ENCODE data around the gene S100A9. TPM values are rescaled to one million over a fixed set of nuclear protein-coding genes. Genes with fewer than 3 reads are reported as not detected.

S100A9 gene
- total and polyA plus RNA-seq, 4 experiments from 2014 or later, result 7.4 to 11.6 (median 7.8) TPM

DNA sequence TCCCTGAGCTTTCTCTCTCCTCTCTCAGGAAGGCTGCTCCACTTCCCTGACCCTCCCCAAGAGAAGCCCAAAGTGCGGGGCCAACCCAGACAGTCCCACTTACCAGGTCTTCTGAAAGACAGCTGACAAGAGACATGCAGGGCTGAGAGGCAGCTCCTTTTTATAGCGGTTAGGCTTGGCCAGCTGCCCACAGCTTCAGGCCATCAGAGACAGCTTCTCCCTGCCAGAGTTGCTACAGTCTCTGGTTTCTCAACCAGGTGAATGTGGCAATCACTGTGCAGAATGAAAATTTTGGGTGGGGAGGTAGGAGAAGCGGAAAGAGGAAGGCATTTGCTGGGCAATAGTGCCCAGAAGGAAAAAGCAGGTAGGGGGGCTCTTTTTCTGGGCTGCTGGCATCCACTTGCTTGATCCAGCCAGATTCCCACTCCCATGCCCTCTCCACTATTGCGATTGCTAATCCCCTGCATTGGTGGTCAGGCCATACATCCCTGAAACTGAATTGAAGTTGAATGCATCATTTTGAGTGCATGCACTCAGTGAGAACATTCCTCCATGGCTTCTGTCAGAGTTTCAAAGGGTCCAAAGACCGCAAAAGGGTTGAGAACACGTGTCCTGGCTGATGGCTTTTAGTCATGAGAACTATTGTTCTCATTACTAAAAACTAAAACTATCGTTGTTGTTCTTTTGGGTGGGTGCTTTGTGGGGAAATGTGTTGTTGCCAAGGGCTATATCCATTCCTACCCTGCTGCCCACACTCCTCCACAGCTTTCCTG lies 33.5 kb downstream of the S100A9 start, which contains the start of gene S100A8:
S100A8 (minus strand) TSS at position 136 of the 773 bp plus-strand sequence. CDS start 538 bp downstream, outside the sequence.
- intact Hi-C loops (cut with micrococcal nuclease), result no loop called here
- Mint-ChIP-seq H3K27ac (no peak within 1 kb of the TSS), H3K27me3 (peaks cover 14 to 38% of the 10 kb centered on the region in 2 donors), H3K4me3 (peak within 1 kb of the TSS in 1 of 8 donors; percentile 26), H3K36me3 (no peaks in the 10 kb centered on the region), H3K9me3 (peaks cover 0 to 1% (median 0%) of the 10 kb centered on the region in 8 donors), H3K4me1 (peaks cover 0 to 1% (median 0%) of the 10 kb centered on the region in 4 donors)
- no peaks in the 10 kb centered on the region for H3K9me3 ChIP-seq (ENCODE audit: control insufficient read depth in 1 of 2, low read length in 2 of 2)
- CTCF ChIA-PET (ENCODE audit: partially characterized antibody), result no interaction called here
- no peak within 1 kb of the TSS for H3K4me3 ChIP-seq (ENCODE audit: low read length in 2 of 2)
- no peaks in the 10 kb centered on the region for H3K4me1 ChIP-seq (ENCODE audit: insufficient read depth, low read length)
- peaks cover 4% of the 10 kb centered on the region for H3K27me3 ChIP-seq (ENCODE audit: insufficient read depth, low read length)
- H3K27ac ChIP-seq (ENCODE audit: low read depth, low read length), result no peak within 1 kb of the TSS
- POLR2A ChIA-PET (ENCODE audit: partially characterized antibody), result no interaction called here
- DNase-seq, result no peak
- H3K36me3 ChIP-seq (ENCODE audit: insufficient read depth, low read length), result no peaks in the 10 kb centered on the region

DNA sequence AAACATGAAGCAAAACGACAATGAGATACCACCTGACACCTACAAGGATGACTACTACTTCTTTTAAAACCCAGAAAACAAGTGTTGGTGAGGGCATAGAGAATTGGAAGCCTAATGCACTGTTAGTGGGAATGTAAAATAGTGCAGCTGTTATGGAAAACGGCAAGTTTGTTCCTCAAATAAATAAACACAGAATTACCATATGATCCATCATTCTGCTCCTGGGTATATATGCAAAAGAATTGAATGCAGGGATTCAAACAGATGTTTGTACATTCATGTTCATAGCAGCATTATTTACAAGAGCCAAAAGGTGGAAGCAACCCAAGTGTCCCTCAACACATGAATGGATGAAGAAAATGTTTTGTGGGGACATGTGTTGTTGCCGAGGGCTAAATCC lies 34.6 kb downstream of the S100A9 start:
- Histone ChIP-seq H3K9me3 (ENCODE audit: control insufficient read depth in 1 of 2, low read length in 2 of 2) (no peaks in the 10 kb centered on the region), H3K27ac (ENCODE audit: low read depth, low read length) (no peak overlapping the region), H3K4me1 (ENCODE audit: insufficient read depth, low read length) (no peaks in the 10 kb centered on the region), H3K36me3 (ENCODE audit: insufficient read depth, low read length) (no peaks in the 10 kb centered on the region), H3K4me3 (ENCODE audit: low read length in 2 of 2) (no peak overlapping the region), H3K27me3 (ENCODE audit: insufficient read depth, low read length) (no peaks in the 10 kb centered on the region)
- CTCF ChIA-PET (ENCODE audit: partially characterized antibody), result interaction anchor here (1.2 to 1.5 kb wide), 2 partner anchors 15 to 103 kb away, joined by 3 read pairs; no protein-coding TSS in a partner anchor
- no peak overlapping the region for H3K4me3 Mint-ChIP-seq
- DNase-seq, result no peak
- H3K36me3 Mint-ChIP-seq, result no peaks in the 10 kb centered on the region
- H3K27ac Mint-ChIP-seq, result no peak overlapping the region
- POLR2A ChIA-PET (ENCODE audit: partially characterized antibody), result no interaction called here
- peaks cover 0 to 1% (median 0%) of the 10 kb centered on the region in 4 donors for H3K4me1 Mint-ChIP-seq
- H3K9me3 Mint-ChIP-seq, result peaks cover 0 to 1% (median 0%) of the 10 kb centered on the region in 8 donors
- intact Hi-C loops (cut with micrococcal nuclease), result no loop called here
- H3K27me3 Mint-ChIP-seq, result peaks cover 13 to 35% of the 10 kb centered on the region in 2 donors

DNA sequence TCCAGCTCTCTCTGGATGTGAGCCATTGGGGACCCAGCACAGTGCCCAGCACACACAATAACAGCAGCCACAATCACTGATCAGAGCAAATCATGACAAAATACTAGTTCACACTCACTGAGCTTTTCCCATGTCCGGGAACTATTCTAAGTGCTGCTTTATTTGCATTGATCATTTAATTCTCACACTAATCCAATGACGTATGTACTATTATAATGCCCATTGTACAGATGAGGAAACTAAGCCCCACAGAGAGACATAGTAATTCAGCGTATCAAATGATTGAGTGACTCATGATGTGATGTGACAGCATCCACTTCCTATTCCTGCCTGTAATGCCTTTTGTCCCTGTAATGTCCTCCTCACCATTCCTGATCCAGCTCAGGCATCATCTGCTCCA lies 35.2 kb downstream of the S100A9 start:
- H3K27me3 Mint-ChIP-seq, result peaks cover 13 to 33% of the 10 kb centered on the region in 2 donors
- no peaks in the 10 kb centered on the region for H3K36me3 Mint-ChIP-seq
- H3K27ac Mint-ChIP-seq, result no peak overlapping the region
- H3K4me1 Mint-ChIP-seq, result peaks cover 0 to 1% (median 0%) of the 10 kb centered on the region in 4 donors
- H3K9me3 Mint-ChIP-seq, result peaks cover 0 to 1% (median 0%) of the 10 kb centered on the region in 8 donors
- no peak overlapping the region for H3K4me3 Mint-ChIP-seq
- H3K27me3 ChIP-seq (ENCODE audit: insufficient read depth, low read length), result no peaks in the 10 kb centered on the region
- H3K27ac ChIP-seq (ENCODE audit: low read depth, low read length), result no peak overlapping the region
- ChIA-PET CTCF (ENCODE audit: partially characterized antibody) (interaction anchor here (1.2 to 1.5 kb wide), 2 partner anchors 14 to 102 kb away, joined by 3 read pairs; no protein-coding TSS in a partner anchor), POLR2A (ENCODE audit: partially characterized antibody) (no interaction called here)
- no peaks in the 10 kb centered on the region for H3K9me3 ChIP-seq (ENCODE audit: control insufficient read depth in 1 of 2, low read length in 2 of 2)
- no peak overlapping the region for H3K4me3 ChIP-seq (ENCODE audit: low read length in 2 of 2)
- DNase-seq, result no peak
- intact Hi-C loops (cut with micrococcal nuclease), result no loop called here
- no peaks in the 10 kb centered on the region for H3K4me1 ChIP-seq (ENCODE audit: insufficient read depth, low read length)
- H3K36me3 ChIP-seq (ENCODE audit: insufficient read depth, low read length), result no peaks in the 10 kb centered on the region

DNA sequence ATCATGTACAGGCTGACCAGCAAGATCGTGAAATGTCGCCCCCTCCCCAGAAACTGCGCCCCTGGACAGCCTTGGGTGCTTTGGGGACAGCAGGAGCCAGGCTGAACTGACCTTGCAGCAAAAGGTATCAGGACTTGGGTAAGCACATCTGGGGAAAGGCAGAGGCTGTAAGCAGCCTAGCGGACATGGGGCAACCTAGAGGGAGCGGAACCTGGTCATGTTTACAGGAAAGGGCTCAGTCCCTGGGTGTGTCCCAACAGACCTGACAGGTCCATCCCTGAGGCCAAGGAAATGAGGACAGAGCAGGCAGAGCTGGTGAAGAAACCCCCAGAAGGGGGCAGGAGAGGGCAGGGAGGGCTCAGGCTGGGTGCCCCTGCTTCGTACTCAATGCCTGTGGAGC lies 36.3 kb downstream of the S100A9 start:
- Histone ChIP-seq H3K4me1 (ENCODE audit: insufficient read depth, low read length) (no peaks in the 10 kb centered on the region), H3K27ac (ENCODE audit: low read depth, low read length) (no peak overlapping the region), H3K4me3 (ENCODE audit: low read length in 2 of 2) (no peak overlapping the region), H3K27me3 (ENCODE audit: insufficient read depth, low read length) (no peaks in the 10 kb centered on the region), H3K9me3 (ENCODE audit: control insufficient read depth in 1 of 2, low read length in 2 of 2) (no peaks in the 10 kb centered on the region), H3K36me3 (ENCODE audit: insufficient read depth, low read length) (no peaks in the 10 kb centered on the region)
- H3K4me3 Mint-ChIP-seq, result no peak overlapping the region
- H3K36me3 Mint-ChIP-seq, result no peaks in the 10 kb centered on the region
- intact Hi-C loops (cut with micrococcal nuclease), result no loop called here
- DNase-seq, result no peak
- POLR2A ChIA-PET (ENCODE audit: partially characterized antibody), result no interaction called here
- no peak overlapping the region for H3K27ac Mint-ChIP-seq
- peaks cover 0 to 1% (median 0%) of the 10 kb centered on the region in 8 donors for H3K9me3 Mint-ChIP-seq
- peaks cover 0 to 1% (median 0%) of the 10 kb centered on the region in 4 donors for H3K4me1 Mint-ChIP-seq
- H3K27me3 Mint-ChIP-seq, result peaks cover 13 to 34% of the 10 kb centered on the region in 2 donors
- CTCF ChIA-PET (ENCODE audit: partially characterized antibody), result no interaction called here

DNA sequence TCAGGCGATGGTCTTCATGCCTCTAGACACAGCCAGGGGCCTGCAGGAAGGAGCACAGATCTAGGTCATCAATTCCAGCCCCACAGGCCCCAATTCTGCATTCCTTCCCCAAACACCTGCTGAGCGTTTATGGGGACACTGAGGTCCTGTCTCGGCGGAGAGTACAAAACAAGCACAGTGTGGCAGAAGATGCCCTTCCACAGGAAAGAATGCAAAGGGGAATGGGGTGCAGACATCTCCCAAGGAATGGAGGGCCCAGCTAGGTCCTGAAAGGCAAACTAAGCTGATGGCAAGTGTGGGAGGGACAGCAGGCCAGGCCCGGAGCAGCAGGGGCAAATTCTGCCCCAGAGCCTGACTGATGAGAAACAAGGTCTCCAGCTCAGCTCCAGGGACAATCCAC lies 36.7 kb downstream of the S100A9 start:
- ChIA-PET CTCF (ENCODE audit: partially characterized antibody) (no interaction called here), POLR2A (ENCODE audit: partially characterized antibody) (no interaction called here)
- no peak overlapping the region for H3K27ac ChIP-seq (ENCODE audit: low read depth, low read length)
- intact Hi-C loops (cut with micrococcal nuclease), result no loop called here
- no peaks in the 10 kb centered on the region for H3K9me3 ChIP-seq (ENCODE audit: control insufficient read depth in 1 of 2, low read length in 2 of 2)
- no peaks in the 10 kb centered on the region for H3K4me1 ChIP-seq (ENCODE audit: insufficient read depth, low read length)
- Mint-ChIP-seq H3K9me3 (peaks cover 0 to 1% (median 0%) of the 10 kb centered on the region in 8 donors), H3K27me3 (peaks cover 13 to 37% of the 10 kb centered on the region in 2 donors), H3K4me3 (no peak overlapping the region), H3K4me1 (peaks cover 0 to 1% (median 0%) of the 10 kb centered on the region in 4 donors), H3K27ac (no peak overlapping the region), H3K36me3 (no peaks in the 10 kb centered on the region)
- no peak overlapping the region for H3K4me3 ChIP-seq (ENCODE audit: low read length in 2 of 2)
- no peak for DNase-seq
- H3K27me3 ChIP-seq (ENCODE audit: insufficient read depth, low read length), result no peaks in the 10 kb centered on the region
- H3K36me3 ChIP-seq (ENCODE audit: insufficient read depth, low read length), result no peaks in the 10 kb centered on the region

DNA sequence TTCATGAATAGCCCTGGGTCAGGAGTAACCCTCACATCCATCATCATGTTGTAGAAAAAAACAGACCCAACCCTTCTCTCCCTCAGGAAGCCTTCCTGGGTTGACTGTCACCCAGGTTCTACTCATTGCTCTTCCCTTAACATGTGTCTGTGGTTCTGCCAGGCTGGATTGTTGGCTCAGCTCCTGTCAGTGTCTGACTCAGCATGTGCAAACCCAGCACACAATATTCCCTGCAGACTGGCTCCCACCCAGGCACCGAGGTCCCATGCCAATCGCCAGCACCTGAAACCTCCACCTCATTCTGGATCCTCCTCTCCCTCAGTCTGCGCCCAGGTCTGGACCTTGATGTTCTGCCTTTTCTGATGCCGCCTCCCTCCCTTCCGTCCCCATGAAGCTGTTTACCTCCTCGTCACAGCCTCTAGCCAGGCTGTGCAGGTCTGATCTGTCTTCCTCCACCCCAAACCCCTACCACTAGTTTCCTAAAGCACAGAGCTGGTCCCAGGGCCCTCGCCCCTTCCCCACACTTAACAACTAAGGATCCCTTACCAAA lies 37.6 kb downstream of the S100A9 start:
- Mint-ChIP-seq H3K36me3 (no peaks in the 10 kb centered on the region), H3K27ac (peak overlapping the region in 1 of 7 donors; percentile 34), H3K27me3 (peaks cover 13 to 31% of the 10 kb centered on the region in 2 donors), H3K9me3 (peaks cover 0 to 1% (median 0%) of the 10 kb centered on the region in 8 donors), H3K4me3 (no peak overlapping the region), H3K4me1 (no peaks in the 10 kb centered on the region)
- Histone ChIP-seq H3K36me3 (ENCODE audit: insufficient read depth, low read length) (no peaks in the 10 kb centered on the region), H3K27ac (ENCODE audit: low read depth, low read length) (no peak overlapping the region), H3K4me1 (ENCODE audit: insufficient read depth, low read length) (no peaks in the 10 kb centered on the region), H3K9me3 (ENCODE audit: control insufficient read depth in 1 of 2, low read length in 2 of 2) (no peaks in the 10 kb centered on the region), H3K27me3 (ENCODE audit: insufficient read depth, low read length) (no peaks in the 10 kb centered on the region), H3K4me3 (ENCODE audit: low read length in 2 of 2) (no peak overlapping the region)
- ChIA-PET POLR2A (ENCODE audit: partially characterized antibody) (no interaction called here), CTCF (ENCODE audit: partially characterized antibody) (no interaction called here)
- intact Hi-C loops (cut with micrococcal nuclease), result no loop called here
- no peak for DNase-seq

DNA sequence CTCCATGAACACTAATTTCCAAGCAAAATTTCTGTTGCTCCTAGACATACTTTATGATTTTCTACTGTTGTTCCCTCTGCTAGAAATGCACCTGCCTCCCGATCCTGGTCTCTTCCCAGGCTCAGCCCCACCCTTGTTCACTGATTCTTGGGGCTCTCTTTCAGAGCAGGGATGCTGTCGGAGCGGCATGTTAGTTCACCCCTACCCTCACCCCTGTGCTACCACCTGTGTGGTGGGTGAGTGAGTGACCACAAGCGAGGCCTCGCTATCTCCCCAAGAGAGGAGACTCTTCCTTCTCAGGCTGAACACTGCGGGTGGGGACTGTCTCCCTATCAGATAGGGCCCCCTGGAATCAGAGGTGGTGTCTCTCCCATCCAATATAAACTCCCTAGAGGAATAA lies 38.1 kb downstream of the S100A9 start:
- ChIA-PET CTCF (ENCODE audit: partially characterized antibody) (no interaction called here), POLR2A (ENCODE audit: partially characterized antibody) (no interaction called here)
- intact Hi-C loops (cut with micrococcal nuclease), result no loop called here
- Mint-ChIP-seq H3K27ac (no peak overlapping the region), H3K9me3 (peaks cover 0 to 1% (median 0%) of the 10 kb centered on the region in 8 donors), H3K27me3 (peaks cover 13 to 30% of the 10 kb centered on the region in 2 donors), H3K4me3 (no peak overlapping the region), H3K4me1 (no peaks in the 10 kb centered on the region), H3K36me3 (no peaks in the 10 kb centered on the region)
- Histone ChIP-seq H3K27ac (ENCODE audit: low read depth, low read length) (no peak overlapping the region), H3K36me3 (ENCODE audit: insufficient read depth, low read length) (no peaks in the 10 kb centered on the region), H3K9me3 (ENCODE audit: control insufficient read depth in 1 of 2, low read length in 2 of 2) (no peaks in the 10 kb centered on the region), H3K4me1 (ENCODE audit: insufficient read depth, low read length) (no peaks in the 10 kb centered on the region), H3K4me3 (ENCODE audit: low read length in 2 of 2) (no peak overlapping the region), H3K27me3 (ENCODE audit: insufficient read depth, low read length) (no peaks in the 10 kb centered on the region)
- DNase-seq, result no peak

Data from CD4-positive, alpha-beta memory T cell (primary cell).